HG03045 (cell line): ENCODE results near the gene NTSR1.

Source experiments
- ATAC-seq: cut with Tn5 transposase; IDR thresholded peaks from one replicate; pipeline ENCODE4 v1.9.1; 2021; ENCODE audit warnings: mild to moderate bottlenecking, moderate library complexity; ENCODE audit not compliant: unreplicated experiment

Gene NTSR1

GRCh38 chr20:62737271-62737811 is 28.7 kb downstream of the NTSR1 start:
- ATAC-seq: no peak

DNA sequence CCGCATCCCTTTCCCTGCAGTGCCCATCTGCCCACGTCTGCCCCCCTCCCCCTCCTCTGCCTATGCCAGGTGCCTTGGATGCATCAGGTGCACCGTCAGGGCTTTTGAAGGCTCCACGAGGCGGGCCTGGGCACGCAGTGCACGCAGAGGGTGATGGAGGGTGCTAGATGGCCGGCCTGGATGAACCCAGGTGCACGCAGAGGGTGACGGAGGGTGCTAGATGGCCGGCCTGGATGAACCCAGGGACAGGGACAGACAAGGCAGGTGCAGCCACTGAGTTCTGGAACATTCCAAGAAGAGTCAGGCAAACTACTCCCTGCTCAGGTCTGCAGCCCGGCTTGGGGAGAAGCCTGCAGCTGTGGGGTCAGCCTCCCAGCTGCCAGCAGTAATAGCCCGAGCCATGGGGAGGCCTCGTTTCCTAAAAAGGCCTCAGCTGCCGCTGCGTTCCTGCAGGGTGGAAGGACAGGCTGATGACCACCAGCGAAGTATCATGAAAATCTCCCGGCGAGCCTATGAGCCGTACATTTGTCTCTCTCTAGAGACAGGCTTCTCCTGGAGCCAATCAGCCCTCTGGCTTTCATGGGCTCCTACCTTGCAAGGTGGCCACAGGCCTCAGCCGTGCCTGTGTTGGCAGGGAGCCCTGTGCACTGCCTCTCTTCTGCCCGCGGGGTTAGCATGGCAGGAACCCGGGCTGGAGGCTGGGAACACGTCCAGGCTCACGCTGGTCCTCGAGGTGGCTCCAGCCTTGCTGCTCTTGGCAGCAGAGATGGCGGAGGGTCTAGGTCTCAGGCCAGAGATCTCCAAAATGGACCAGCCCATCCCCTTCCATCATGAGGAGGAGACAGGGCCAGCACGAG is 29.6 kb downstream of the NTSR1 start:
- ATAC-seq: no peak

DNA sequence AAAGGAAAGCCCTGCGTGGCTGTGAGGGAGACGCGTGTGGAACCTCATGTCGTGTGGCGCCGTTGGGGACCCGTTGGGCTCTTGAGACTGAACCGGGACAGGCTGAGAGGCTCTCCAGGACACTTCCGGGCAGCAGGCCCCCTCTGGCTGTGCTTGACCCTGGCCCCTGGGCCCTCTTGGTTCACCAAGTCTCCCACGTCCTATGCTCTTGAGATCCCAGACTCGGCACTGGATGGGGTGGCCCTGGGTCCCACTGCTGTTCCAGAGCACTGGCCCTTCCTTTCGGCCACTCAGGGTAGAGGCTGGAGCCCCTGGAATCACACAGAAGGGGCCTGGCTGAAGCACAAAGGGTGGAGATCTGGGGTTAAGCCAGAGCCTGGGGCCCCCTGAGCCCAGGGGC is 30.4 kb downstream of the NTSR1 start:
- ATAC-seq: no peak

GRCh38 chr20:62739581-62740285 is 31.1 kb downstream of the NTSR1 start:
- ATAC-seq: no peak

GRCh38 chr20:62740286-62741141 is 31.9 kb downstream of the NTSR1 start:
- ATAC-seq: peak; percentile 60

GRCh38 chr20:62741191-62741691 is 32.6 kb downstream of the NTSR1 start:
- ATAC-seq: no peak

- ATAC-seq: no peak
Observed at GRCh38 chr20:62741701-62742491, 33.3 kb downstream of the NTSR1 start.

GRCh38 chr20:62742550-62742949 is 33.9 kb downstream of the NTSR1 start:
- ATAC-seq: no peak

DNA sequence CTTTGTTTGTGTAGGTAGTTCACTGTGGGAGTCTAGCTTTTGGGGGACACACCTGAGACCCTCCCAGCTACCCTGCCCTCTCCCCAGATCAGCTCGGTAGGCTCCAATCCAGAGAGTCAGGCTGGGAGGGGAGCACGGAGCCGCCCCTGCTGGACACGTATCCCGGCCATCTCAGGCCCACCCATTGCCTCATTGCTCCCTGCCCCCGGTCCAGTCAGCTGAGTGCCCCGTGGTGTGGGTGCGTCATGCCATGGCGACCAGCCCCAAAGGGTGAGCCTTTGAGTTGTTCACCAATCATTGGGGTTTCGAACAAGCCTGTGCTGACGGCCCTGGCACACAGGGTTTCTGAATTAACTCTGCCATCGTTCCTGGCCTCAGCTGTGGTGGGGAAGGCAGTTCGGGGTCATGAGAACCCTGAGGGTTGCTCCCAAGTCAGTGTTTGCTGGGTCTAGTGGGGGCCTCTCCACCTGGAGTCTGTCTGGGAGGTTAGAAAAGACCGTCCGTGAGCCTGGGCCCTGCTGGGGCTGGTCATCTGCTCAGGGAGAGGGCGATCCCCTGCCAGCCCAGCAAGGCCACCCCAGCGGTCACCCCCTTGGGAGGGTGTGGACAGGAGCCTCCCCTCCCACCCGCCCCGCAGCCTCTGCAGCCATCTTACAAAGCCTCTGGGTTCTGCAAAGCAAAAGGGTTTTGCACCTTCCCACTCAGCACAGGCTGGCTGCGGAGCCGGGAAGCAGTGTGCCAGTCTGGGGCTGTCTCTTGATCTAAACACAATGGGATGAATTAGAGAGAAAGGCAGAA is 34.5 kb downstream of the NTSR1 start:
- no peak for ATAC-seq

DNA sequence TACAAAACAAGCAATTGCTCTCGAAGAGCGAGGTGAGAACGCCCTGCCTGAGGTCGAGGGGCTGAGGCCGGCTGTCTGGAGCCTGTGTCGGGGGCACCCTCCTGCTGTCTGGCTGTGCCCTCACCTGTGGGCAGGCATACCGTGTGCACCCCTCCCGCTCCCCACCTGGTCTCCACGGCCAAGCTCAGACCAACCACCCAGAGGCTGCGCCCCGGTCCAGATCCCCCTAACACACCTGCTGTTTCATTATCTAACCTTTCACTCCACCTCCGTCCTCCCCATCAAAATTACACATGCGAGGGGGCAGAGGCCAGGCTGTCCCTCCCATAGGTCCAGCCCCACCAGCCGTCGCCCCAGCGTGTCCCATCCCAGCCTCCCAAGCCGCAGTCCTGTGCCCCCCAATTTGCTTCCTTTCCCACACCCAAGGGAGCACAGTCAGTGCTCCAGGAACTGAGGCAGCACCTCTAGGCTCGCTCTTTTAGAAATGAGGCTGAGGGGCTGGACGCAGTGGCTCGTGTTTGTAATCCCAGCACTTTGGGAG is 35.2 kb downstream of the NTSR1 start:
- no peak for ATAC-seq

DNA sequence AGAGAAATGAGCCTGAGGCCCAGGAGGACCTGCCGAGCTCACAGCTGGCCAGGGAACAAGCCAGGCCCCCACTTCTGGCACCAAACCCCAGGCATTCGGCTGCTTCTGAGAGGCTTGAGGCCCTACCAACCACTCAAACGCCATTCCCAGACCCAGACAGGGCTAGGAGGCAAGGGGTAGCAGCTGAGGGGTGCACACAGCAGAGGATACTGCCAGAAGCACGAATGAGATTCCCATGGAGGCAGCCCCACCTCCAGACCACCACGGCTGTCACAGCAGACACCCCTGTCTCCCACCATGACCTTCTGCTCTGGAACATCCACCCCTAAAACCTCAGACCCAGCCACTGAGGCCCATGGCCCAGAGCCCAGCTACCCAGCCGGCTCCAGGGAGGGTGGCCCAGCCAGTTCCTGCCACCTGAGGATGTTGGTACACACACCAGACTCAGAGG is 36.1 kb downstream of the NTSR1 start:
- no peak for ATAC-seq

DNA sequence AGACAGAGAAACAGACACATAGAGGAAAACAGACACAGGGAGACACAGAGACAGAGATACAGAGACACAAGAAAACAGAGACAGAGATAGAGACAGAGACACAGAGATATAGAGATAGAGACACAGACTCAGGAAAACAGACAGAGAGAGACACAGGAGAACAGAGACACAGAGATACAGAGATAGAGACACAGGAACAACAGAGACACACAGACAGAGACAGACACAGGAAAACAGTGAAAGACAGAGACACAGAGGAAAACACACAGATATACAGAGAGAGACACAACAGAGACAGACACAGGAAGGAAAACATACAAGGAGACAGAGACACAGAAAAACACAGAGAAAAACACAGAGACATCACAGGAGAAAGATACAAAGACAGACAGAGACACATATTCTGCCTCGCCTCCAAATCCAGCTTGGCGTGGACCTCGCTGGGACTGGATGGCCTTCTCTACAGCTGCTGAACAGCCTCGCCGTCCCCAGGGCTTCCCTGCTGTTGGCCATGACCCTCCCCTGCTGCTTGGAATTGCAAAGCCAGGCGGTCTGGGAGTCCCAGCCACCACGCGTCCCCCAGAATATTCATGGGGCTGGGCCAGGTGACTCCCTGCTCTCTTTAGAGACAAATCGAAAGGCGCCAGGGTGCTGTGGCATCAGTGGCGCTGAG is 36.8 kb downstream of the NTSR1 start:
- no peak for ATAC-seq

GRCh38 chr20:62745952-62746288 is 37.3 kb downstream of the NTSR1 start:
- ATAC-seq: no peak

DNA sequence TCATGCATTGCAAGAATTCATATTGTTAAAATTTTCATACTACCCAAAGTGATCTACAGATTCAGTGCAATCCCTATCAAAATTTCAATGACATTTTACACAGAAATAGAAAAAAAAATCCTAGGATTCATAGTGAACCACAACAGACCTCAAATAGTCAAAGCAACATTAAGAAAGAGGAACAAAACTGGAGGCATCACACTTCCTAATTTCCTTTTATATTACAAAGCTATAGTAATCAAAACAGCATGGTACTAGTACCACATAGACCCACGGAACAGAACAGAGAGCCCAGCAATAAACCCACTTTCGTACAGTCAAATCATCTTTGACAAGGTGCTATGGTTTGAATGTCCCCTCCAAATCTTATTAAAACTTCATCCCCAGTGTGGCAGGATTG is 39.7 kb downstream of the NTSR1 start:
- ATAC-seq: no peak

DNA sequence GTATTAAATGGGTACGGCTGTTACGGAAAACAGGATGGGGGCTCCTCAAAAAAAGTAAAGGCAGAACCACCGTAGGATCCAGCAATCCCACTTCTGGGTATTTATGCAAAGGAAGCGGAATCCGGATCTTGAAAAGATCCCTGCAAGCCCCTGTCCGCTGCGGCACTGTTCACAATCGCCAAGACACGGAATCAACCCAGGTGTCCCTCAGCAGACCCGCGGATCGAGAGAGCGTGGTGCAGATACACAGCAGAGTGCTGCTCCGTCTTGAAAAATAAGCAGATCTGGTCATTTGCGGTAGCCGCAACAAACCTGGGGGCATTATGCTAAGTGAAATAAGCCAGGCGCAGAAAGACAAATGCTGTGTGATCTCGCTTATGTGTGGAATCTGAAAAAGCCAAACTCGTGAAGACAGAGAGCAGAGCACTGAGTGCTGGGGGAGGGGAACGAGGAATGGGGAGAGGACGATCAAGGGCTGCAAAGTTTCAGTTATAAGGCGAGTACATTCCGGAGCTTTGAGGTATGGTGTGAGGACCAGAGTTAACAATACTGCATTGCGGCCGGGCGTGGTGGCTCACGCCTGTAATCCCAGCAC is 41.3 kb downstream of the NTSR1 start:
- no peak for ATAC-seq

DNA sequence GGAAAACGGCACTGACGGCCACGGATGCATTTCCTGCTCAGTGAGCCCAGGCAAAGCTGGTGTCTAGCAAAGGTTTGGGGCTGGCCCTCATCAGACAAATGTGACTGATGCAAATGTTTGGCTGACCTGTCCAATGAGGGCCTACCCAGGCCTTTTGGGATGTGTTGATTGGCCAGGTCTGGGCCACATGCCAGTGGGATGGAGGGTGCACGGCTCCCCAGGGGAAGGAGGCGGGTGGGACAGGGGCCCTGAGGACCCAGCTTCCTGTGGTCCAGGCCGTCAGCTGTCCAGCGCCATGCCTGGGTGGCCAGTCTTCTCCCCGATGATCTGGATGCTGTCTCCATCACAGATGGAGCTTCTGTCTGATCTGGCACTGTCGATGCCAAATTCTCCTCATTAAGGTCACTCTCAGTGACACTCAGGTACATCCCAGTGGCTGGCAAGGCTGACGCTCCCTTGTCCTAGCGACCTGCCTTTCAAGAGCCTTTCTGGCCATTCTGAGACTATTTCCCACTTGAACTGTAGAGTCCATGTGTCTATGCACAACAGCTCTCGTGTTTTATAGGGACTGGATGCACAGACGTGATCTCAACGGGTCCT is 43.0 kb downstream of the NTSR1 start:
- ATAC-seq: no peak

- ATAC-seq: no peak
Observed at GRCh38 chr20:62752181-62752670, 43.6 kb downstream of the NTSR1 start.
